ENCODE results near the gene ZNF333.

DNA sequence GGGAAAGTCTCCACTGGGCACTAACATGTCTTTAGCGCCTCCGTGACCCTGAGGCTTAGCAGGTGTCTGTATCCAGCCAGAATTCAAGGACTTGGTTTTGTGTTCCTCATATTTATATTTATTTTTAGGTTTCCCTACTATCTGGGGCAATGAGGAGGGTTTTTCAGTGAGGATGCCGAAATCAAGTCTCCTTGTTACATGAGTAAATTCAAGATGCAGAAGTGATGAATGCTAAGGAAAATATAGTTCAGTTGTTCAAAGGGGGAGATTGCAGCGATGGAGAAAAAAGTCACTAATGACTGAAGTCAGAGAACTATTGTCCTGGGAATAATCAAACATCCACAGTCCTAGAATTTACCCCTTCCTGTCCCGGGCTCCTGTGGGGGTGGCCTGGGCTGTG is 89.3 kb downstream of the ZNF333 start:
- TF ChIP-seq POLR2A (IDR thresholded peaks at IDR 0.05) = no peak
- TF ChIP-seq, protein P1, sequence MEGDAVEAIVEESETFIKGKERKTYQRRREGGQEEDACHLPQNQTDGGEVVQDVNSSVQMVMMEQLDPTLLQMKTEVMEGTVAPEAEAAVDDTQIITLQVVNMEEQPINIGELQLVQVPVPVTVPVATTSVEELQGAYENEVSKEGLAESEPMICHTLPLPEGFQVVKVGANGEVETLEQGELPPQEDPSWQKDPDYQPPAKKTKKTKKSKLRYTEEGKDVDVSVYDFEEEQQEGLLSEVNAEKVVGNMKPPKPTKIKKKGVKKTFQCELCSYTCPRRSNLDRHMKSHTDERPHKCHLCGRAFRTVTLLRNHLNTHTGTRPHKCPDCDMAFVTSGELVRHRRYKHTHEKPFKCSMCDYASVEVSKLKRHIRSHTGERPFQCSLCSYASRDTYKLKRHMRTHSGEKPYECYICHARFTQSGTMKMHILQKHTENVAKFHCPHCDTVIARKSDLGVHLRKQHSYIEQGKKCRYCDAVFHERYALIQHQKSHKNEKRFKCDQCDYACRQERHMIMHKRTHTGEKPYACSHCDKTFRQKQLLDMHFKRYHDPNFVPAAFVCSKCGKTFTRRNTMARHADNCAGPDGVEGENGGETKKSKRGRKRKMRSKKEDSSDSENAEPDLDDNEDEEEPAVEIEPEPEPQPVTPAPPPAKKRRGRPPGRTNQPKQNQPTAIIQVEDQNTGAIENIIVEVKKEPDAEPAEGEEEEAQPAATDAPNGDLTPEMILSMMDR (IDR thresholded peaks at IDR 0.05) = no peak

Measured in uterus (tissue), 2 donors.